Large intestine (tissue), 3 donors: ENCODE measurements around the gene HSPG2. TPM values are rescaled to one million over a fixed set of nuclear protein-coding genes. Genes with fewer than 3 reads are reported as not detected.
"Not testable (repeated sequence)": the region's sequence is repeated elsewhere in the genome, so short reads cannot be mapped to it uniquely, and the experiment has no call there.

Experiments
- DNase-seq, 2 donors: peaks; one replicate each; pipeline versions ENCODE4 v3.0.0 to v3.0.0-alpha.2; 2013
- H3K27ac ChIP-seq: one replicate; pipeline ENCODE4 v1.5.1; 2013; ENCODE audit warnings: low read length
- H3K27me3 ChIP-seq: 2 replicates; pipeline ENCODE4 v1.6.1; 2013; ENCODE audit warnings: low read length; ENCODE audit not compliant: control insufficient read depth, insufficient read depth
- H3K36me3 ChIP-seq: 2 replicates; pipeline ENCODE4 v1.6.1; 2013; ENCODE audit warnings: low read length; ENCODE audit not compliant: control insufficient read depth, insufficient read depth
- H3K4me1 ChIP-seq: one replicate; pipeline ENCODE4 v1.6.1; 2013; ENCODE audit warnings: low read length; ENCODE audit not compliant: control insufficient read depth, insufficient read depth
- H3K4me3 ChIP-seq: one replicate; pipeline ENCODE4 v1.5.1; 2013; ENCODE audit warnings: low read length
- H3K9me3 ChIP-seq: one replicate; pipeline ENCODE4 v1.6.1; 2013; ENCODE audit warnings: mild to moderate bottlenecking, low read depth, low read length, moderate library complexity; ENCODE audit not compliant: control insufficient read depth
- WGBS: methylation state at CpG from one replicate; pipeline ENCODE4 v1.1.5; 2013; ENCODE audit warnings: low lambda C conversion rate; ENCODE audit not compliant: insufficient coverage; 5-methylcytosine and 5-hydroxymethylcytosine counted together
- polyA plus RNA-seq: library from polyadenylated mRNA; unstranded; fragments of 120-200 nt; gene quantifications from one replicate; pipeline ENCODE4 v1.2.1, GENCODE V29; 2013

Gene HSPG2
- polyA plus RNA-seq, 1 donor, result 70.4 TPM

DNA sequence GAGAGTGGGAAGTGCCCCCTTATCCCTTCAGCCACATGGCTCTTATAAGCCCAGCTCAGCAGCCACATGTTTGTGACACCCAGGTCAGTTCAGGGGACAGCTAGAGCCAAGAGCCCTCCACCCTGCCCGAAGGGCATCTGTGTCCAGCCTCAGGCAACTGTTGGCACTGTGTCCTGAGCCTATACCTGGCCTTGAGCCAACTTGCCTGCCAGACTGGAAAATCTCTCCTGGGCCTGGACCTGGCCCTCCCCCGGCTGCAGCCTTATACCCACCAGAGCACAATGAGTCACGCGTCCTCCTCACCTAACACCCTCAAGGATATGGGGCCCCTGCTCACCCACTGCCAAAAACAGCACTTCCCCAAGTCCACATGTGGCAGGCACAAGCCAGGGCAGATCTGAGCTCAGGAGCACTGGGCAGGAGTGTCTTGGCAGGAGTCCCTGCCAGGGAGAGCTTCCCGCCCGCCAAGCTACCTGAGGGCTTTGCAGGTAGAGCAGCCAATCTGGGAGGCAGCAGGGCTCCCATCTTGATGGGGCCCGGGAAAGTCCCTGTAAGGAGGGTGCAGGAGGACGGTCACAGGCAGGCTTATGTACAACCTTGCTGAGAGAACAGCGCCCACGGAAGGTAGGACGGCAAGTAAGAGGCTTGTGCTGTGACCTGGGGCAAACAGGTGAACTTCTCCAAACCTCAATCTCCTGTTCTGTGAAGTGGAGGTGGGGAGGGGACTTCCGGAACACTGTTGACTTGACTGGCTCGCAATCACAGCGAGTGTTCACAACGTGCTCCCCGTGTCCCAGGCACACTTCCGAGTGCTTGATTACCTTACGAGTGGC is 19.8 kb upstream of the HSPG2 start:
- Histone ChIP-seq H3K27me3 (no peaks in the 10 kb centered on the region), H3K27ac (no peak overlapping the region), H3K4me3 (no peak overlapping the region), H3K4me1 (peaks cover 7% of the 10 kb centered on the region), H3K36me3 (no peaks in the 10 kb centered on the region), H3K9me3 (no peaks in the 10 kb centered on the region)
- peak in 1 of 2 donors; percentile 49 for DNase-seq
- WGBS, result 57% methylated on average over 3 of the region's 18 CpGs

DNA sequence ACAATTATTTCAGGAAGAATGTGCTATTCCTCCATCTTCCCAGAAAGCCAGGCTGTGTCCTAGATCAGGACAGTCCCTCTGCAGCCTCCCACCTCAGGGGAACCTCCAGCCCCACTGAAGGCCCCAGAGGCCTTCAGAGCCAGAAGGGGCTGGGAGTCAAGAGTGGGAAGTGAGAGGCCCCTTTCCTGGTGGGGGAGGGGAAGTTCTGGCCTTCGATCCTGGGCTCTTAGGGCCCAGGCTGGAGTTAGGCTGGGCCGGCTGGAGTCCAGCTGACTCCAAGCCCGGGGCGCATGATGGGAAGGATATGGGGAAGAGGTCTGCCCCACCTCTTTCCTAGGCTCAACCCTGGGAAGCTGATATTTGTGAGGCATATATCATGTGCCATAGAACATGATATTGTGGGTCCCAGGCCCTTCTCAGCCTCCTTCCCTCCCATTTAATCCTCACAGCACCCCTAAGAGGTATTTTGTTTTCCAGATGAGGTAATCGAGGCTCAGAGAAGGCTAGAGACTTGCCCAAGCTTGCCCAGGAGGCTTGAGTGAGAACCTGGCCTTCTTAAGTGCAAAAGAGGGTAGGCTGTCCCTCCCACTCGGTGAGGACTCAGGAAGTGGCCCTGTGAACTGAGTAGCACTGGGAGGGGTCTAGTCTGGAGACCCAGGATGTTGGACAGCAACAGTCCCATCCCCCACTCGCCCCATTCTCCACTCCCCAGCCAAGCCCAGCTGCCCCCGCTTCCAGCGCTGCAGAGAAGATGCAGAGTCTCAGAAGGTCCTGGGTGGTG is 18.6 kb upstream of the HSPG2 start:
- no peaks in the 10 kb centered on the region for H3K27me3 ChIP-seq
- no CpG with 5 or more reads among the region's 9 CpGs for WGBS
- H3K36me3 ChIP-seq, result no peaks in the 10 kb centered on the region
- peaks cover 7% of the 10 kb centered on the region for H3K4me1 ChIP-seq
- no peaks in the 10 kb centered on the region for H3K9me3 ChIP-seq
- H3K27ac ChIP-seq, result no peak overlapping the region
- DNase-seq, result peak in 1 of 2 donors; percentile 65
- no peak overlapping the region for H3K4me3 ChIP-seq

GRCh38 chr1:21955058-21955457 is 17.9 kb upstream of the HSPG2 start:
- Histone ChIP-seq H3K27ac (no peak overlapping the region), H3K27me3 (no peaks in the 10 kb centered on the region), H3K36me3 (no peaks in the 10 kb centered on the region), H3K4me1 (peaks cover 7% of the 10 kb centered on the region), H3K4me3 (no peak overlapping the region), H3K9me3 (no peaks in the 10 kb centered on the region)
- no peak for DNase-seq
- WGBS, result no CpG with 5 or more reads among the region's 16 CpGs

GRCh38 chr1:21952786-21953520 is 15.8 kb upstream of the HSPG2 start:
- Histone ChIP-seq H3K27ac (no peak overlapping the region), H3K4me1 (peaks cover 7% of the 10 kb centered on the region), H3K27me3 (no peaks in the 10 kb centered on the region), H3K9me3 (no peaks in the 10 kb centered on the region), H3K4me3 (no peak overlapping the region), H3K36me3 (no peaks in the 10 kb centered on the region)
- WGBS, result 100% methylated on average over 1 of the region's 6 CpGs
- no peak for DNase-seq

GRCh38 chr1:21951226-21951870 is 14.2 kb upstream of the HSPG2 start:
- no peaks in the 10 kb centered on the region for H3K36me3 ChIP-seq
- H3K4me3 ChIP-seq, result no peak overlapping the region
- WGBS, result no CpG with 5 or more reads among the region's 12 CpGs
- H3K27ac ChIP-seq, result no peak overlapping the region
- DNase-seq, result no peak
- H3K27me3 ChIP-seq, result no peaks in the 10 kb centered on the region
- no peaks in the 10 kb centered on the region for H3K4me1 ChIP-seq
- no peaks in the 10 kb centered on the region for H3K9me3 ChIP-seq

GRCh38 chr1:21950734-21951133 is 13.6 kb upstream of the HSPG2 start:
- no CpG with 5 or more reads among the region's 7 CpGs for WGBS
- Histone ChIP-seq H3K27ac (no peak overlapping the region), H3K27me3 (no peaks in the 10 kb centered on the region), H3K4me1 (no peaks in the 10 kb centered on the region), H3K4me3 (no peak overlapping the region), H3K9me3 (no peaks in the 10 kb centered on the region), H3K36me3 (no peaks in the 10 kb centered on the region)
- no peak for DNase-seq

GRCh38 chr1:21946836-21947587 is 9.9 kb upstream of the HSPG2 start:
- H3K9me3 ChIP-seq, result no peaks in the 10 kb centered on the region
- H3K4me3 ChIP-seq, result no peak overlapping the region
- WGBS, result 100% methylated on average over 1 of the region's 11 CpGs
- H3K36me3 ChIP-seq, result no peaks in the 10 kb centered on the region
- no peaks in the 10 kb centered on the region for H3K4me1 ChIP-seq
- no peaks in the 10 kb centered on the region for H3K27me3 ChIP-seq
- H3K27ac ChIP-seq, result no peak overlapping the region
- no peak for DNase-seq

DNA sequence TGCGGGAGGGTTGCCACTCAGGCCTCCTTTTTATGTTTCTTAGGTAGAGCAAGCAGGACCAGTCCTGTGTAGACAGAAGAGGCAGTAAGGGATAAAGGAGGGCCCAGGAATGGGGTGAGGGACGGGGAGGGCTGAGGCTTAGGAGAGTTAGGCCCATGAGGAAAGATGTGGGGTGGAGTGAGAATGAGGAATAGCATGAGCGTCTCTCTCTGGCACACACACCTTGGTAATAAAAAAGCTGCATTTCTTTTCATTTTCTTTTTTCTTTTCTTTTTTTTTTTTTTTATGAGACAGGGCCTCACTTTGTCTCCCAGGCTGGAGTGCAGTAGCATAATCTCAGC is 7.6 kb upstream of the HSPG2 start:
- no peaks in the 10 kb centered on the region for H3K27me3 ChIP-seq
- no peak overlapping the region for H3K4me3 ChIP-seq
- no CpG with 5 or more reads among the region's 3 CpGs for whole genome bisulfite sequencing
- H3K9me3 ChIP-seq, result no peaks in the 10 kb centered on the region
- H3K4me1 ChIP-seq, result peaks cover 6% of the 10 kb centered on the region
- H3K36me3 ChIP-seq, result no peaks in the 10 kb centered on the region
- no peak overlapping the region for H3K27ac ChIP-seq
- DNase-seq, result no peak

GRCh38 chr1:21942959-21943640 is 6.0 kb upstream of the HSPG2 start:
- WGBS, result no CpG with 5 or more reads among the region's 19 CpGs
- not testable (repeated sequence) for H3K9me3 ChIP-seq, H3K36me3 ChIP-seq, DNase-seq, H3K27ac ChIP-seq, H3K4me3 ChIP-seq, H3K27me3 ChIP-seq
- peaks cover 17% of the 10 kb centered on the region for H3K4me1 ChIP-seq
